GM12891 (cell line): ENCODE data around the gene HAPLN2.

ENCODE experiments used
- POLR2A ChIP-seq: IDR thresholded peaks from 2 replicates; pipeline ENCODE4 v1.6.1; 2011; ENCODE audit warnings: low read depth, low read length, control low read depth
- POU2F2 ChIP-seq: IDR thresholded peaks from 2 replicates; pipeline ENCODE4 v1.6.1; 2011; ENCODE audit warnings: low read depth, mild to moderate bottlenecking, control low read depth, low read length, moderate library complexity

GRCh38 chr1:156673387-156674121 lies 54.3 kb downstream of the HAPLN2 start:
- TF ChIP-seq POLR2A (no peak), POU2F2 (no peak)
